CD4-positive, alpha-beta memory T cell (primary cell): ENCODE measurements around the gene ORAI1. TPM values are rescaled to one million over a fixed set of nuclear protein-coding genes. Genes with fewer than 3 reads are reported as not detected.
"Not testable (repeated sequence)": the region's sequence is repeated elsewhere in the genome, so short reads cannot be mapped to it uniquely, and the experiment has no call there.

ENCODE experiments used
- CTCF ChIA-PET: fragments of 350-600 bp; sonication (Branson Sonifier 250); formaldehyde crosslinking; loops from one replicate; lab custom pipeline; 2021; ENCODE audit warnings: inconsistent platforms; ENCODE audit not compliant: partially characterized antibody; lab: Charles Lee
- POLR2A ChIA-PET: fragments of 350-600 bp; sonication (Branson Sonifier 250); formaldehyde crosslinking; loops from one replicate; lab custom pipeline; 2021; ENCODE audit not compliant: partially characterized antibody; lab: Charles Lee
- DNase-seq, 5 donors: peaks; one replicate each; pipeline versions ENCODE4 v3.0.0 to v3.0.0-alpha.2; 2020 to 2022; ENCODE audit warnings: mixed read lengths in 1 of 5
- H3K27ac ChIP-seq: one replicate; pipeline ENCODE4 v1.7.0; 2013; ENCODE audit warnings: low read depth, low read length
- H3K27me3 ChIP-seq: 2 replicates; pipeline ENCODE4 v1.7.0; 2013; ENCODE audit warnings: mild to moderate bottlenecking, low read length, moderate library complexity; ENCODE audit not compliant: insufficient read depth
- H3K36me3 ChIP-seq: 2 replicates; pipeline ENCODE4 v1.7.0; 2013; ENCODE audit warnings: mild to moderate bottlenecking, low read length, moderate library complexity; ENCODE audit not compliant: insufficient read depth
- H3K4me1 ChIP-seq: 2 replicates; pipeline ENCODE4 v1.7.0; 2013; ENCODE audit warnings: mild to moderate bottlenecking, low read length, moderate library complexity; ENCODE audit not compliant: insufficient read depth
- H3K4me3 ChIP-seq, 2 donors: one replicate each; pipeline ENCODE4 v1.7.0; 2013; ENCODE audit warnings: low read length in 2 of 2, mild to moderate bottlenecking in 1 of 2
- H3K9me3 ChIP-seq, 2 donors: one replicate each; pipeline ENCODE4 v1.7.0; 2013; ENCODE audit warnings: low read length in 2 of 2, control low read depth in 1 of 2; ENCODE audit not compliant: control insufficient read depth in 1 of 2
- H3K27ac Mint-ChIP-seq, 7 donors: one replicate each; pipeline ENCODE4 v1.8.0; 2020 to 2021; ENCODE audit warnings: mixed read lengths in 7 of 7, mild to moderate bottlenecking in 6 of 7, inconsistent platforms in 3 of 7, moderate library complexity in 3 of 7
- H3K27me3 Mint-ChIP-seq, 2 donors: one replicate each; pipeline ENCODE4 v1.8.0; 2020 to 2021; ENCODE audit warnings: mixed read lengths in 2 of 2
- H3K36me3 Mint-ChIP-seq, 2 donors: one replicate each; pipeline ENCODE4 v1.8.0; 2020 to 2021; ENCODE audit warnings: mixed read lengths in 2 of 2, inconsistent platforms in 1 of 2, mild to moderate bottlenecking in 1 of 2
- H3K4me1 Mint-ChIP-seq, 4 donors: one replicate each; pipeline ENCODE4 v1.8.0; 2020 to 2021; ENCODE audit warnings: mixed read lengths in 4 of 4, mild to moderate bottlenecking in 1 of 4
- H3K4me3 Mint-ChIP-seq, 8 donors: one replicate each; pipeline ENCODE4 v1.8.0; 2020 to 2021; ENCODE audit warnings: mixed read lengths in 8 of 8, mild to moderate bottlenecking in 7 of 8, moderate library complexity in 6 of 8, inconsistent platforms in 3 of 8
- H3K9me3 Mint-ChIP-seq, 8 donors: one replicate each; pipeline ENCODE4 v1.8.0; 2020 to 2021; ENCODE audit warnings: mixed read lengths in 8 of 8, mild to moderate bottlenecking in 5 of 8, inconsistent platforms in 3 of 8, moderate library complexity in 1 of 8
- intact Hi-C: fragments of 100-400 bp; cut with micrococcal nuclease; formaldehyde crosslinking; loops from one replicate; pipeline ENCODE4 v1.15.1; 2023
- polyA plus RNA-seq, 2 donors: library from polyadenylated mRNA; unstranded; fragments of 300-500 nt; fragmentation: Illumina TruSeq; gene quantifications; one replicate each; pipeline ENCODE4 v1.2.3, GENCODE V29; 2021
- total RNA-seq, 2 experiments: library from RNA; stranded (reverse); gene quantifications; one replicate each; pipeline ENCODE4 v1.2.3, GENCODE V29; 2021

Gene ORAI1
- total and polyA plus RNA-seq, 4 experiments from 2014 or later = 48.8 to 235 (median 119) TPM

DNA sequence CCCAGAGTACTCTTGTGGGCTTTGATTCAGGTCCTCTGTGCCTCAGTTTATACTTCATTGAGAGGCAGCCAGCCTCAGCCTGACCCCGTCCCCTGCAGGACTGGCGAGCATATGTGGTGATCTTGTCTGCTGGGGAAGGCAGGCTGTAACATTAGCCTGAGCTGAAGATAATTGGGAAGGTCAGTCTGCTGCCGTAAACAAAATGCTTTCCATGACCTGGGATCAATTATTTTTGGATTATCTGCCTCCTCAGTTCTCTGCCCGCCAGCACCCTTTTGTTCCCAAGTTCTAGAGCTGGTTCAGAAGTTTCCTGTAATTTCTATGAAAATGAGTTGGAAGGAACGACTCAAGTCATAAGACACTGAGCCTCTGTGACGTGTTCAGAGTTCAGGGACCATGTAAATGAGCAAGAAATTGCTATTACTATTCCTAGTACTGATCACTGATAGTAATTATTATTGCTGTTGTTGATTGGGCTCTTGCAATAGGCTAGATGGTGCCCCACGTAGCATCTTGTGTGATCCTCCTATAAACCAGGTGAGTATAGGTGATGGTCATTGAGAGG lies 4.5 kb downstream of the ORAI1 start:
- no peaks in the 10 kb centered on the region for H3K9me3 ChIP-seq
- Mint-ChIP-seq H3K27me3 (peaks cover 0 to 2% of the 10 kb centered on the region in 2 donors), H3K27ac (peak overlapping the region; percentile 33 to 100 (median 95)), H3K4me1 (peaks cover 42 to 82% (median 60%) of the 10 kb centered on the region in 4 donors), H3K9me3 (no peaks in the 10 kb centered on the region), H3K36me3 (peaks cover 10 to 54% of the 10 kb centered on the region in 2 donors), H3K4me3 (peak overlapping the region; percentile 52 to 97 (median 88))
- H3K27me3 ChIP-seq = no peaks in the 10 kb centered on the region
- H3K36me3 ChIP-seq = peaks cover 10% of the 10 kb centered on the region
- H3K27ac ChIP-seq = peak overlapping the region; percentile 97
- peaks cover 72% of the 10 kb centered on the region for H3K4me1 ChIP-seq
- DNase-seq = no peak
- no peak overlapping the region for H3K4me3 ChIP-seq
- ChIA-PET POLR2A (interaction anchor here (0.6 to 9.6 kb wide), 6 partner anchors 11 to 140 kb away, joined by 3 to 305 read pairs (median 67); partner anchors contain the start of genes KDM2B and MORN3), CTCF (interaction anchor here (1.5 to 12.3 kb wide), 4 partner anchors 34 to 74 kb away, joined by 4 to 230 read pairs (median 116); partner anchors contain the start of gene MORN3)
- intact Hi-C loops = no loop called here

DNA sequence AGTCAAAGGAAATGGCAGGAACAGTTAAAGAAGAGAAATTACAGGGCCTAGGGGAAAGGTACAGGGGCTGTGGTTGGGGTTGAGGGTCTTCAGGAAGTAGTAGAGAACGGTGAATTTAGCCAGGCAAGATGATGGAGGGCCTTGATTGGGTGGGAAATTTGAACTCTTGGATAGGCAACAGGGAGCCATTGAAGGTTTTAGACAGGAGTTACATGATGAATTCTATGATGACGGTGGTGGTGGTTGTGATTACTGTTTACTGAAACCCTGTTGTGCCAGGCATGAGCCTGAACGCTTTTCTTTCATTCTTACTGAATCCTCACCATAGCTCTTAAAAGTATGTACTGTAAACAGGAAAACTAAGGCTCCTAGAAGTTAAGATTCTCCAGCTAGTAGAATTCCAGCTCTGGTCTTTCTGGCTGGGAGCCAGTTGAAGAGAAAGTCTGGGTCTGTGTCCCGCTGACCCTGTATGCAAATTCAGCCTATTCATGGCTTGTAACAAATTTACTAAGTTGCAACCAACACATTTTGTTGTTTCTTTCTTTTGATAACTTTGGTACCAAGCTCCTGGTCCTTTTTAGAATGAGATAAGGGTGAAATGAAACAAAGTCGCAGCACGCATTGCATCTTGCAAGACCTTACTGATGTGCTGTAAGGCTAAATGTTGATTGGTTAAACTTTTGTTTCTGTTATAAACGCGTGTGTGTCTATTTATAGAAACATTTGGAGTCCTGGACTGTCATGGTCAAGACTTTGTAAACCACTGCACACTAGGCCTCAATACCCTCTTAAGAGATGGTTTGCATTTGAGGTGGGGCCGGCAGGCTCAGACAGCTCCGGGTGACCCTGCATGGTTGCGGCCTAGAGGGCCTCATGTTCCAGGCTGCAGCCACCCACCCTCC lies 6.0 kb downstream of the ORAI1 start:
- CTCF ChIA-PET = interaction anchor here (9.5 kb wide), 1 partner anchor 38 kb away, joined by 169 read pairs; the partner anchor contains the start of gene MORN3
- no peaks in the 10 kb centered on the region for H3K9me3 ChIP-seq
- intact Hi-C loops = no loop called here
- peaks cover 10% of the 10 kb centered on the region for H3K36me3 ChIP-seq
- H3K4me1 ChIP-seq = peaks cover 85% of the 10 kb centered on the region
- Mint-ChIP-seq H3K27me3 (peaks cover 0 to under 1% of the 10 kb centered on the region in 2 donors), H3K36me3 (peaks cover 10 to 54% of the 10 kb centered on the region in 2 donors), H3K9me3 (no peaks in the 10 kb centered on the region), H3K27ac (peak overlapping the region; percentile 54 to 100 (median 86)), H3K4me3 (peak overlapping the region in 7 of 8 donors; percentile 33 to 97 (median 76)), H3K4me1 (peaks cover 48 to 88% (median 67%) of the 10 kb centered on the region in 4 donors)
- no peak overlapping the region for H3K4me3 ChIP-seq
- H3K27ac ChIP-seq = peak overlapping the region; percentile 37
- H3K27me3 ChIP-seq = no peaks in the 10 kb centered on the region
- DNase-seq = no peak
- POLR2A ChIA-PET = interaction anchor here (1.2 to 9.6 kb wide), 7 partner anchors 9 to 162 kb away, joined by 3 to 305 read pairs (median 5); partner anchors contain the start of genes KDM2B and MORN3

DNA sequence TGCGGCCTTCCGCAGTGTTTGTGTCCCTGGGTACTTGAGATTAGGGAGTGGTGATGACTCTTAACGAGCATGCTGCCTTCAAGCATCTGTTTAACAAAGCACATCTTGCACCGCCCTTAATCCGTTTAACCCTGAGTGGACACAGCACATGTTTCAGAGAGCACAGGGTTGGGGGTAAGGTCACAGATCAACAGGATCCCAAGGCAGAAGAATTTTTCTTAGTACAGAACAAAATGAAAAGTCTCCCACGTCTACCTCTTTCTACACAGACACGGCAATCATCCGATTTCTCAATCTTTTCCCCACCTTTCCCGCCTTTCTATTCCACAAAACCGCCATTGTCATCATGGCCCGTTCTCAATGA lies 7.5 kb downstream of the ORAI1 start:
- H3K27ac Mint-ChIP-seq, intact Hi-C loops, H3K27me3 ChIP-seq, H3K27ac ChIP-seq, H3K36me3 ChIP-seq, H3K9me3 Mint-ChIP-seq, H3K27me3 Mint-ChIP-seq, H3K4me3 Mint-ChIP-seq, DNase-seq, H3K4me3 ChIP-seq, H3K9me3 ChIP-seq: not testable (repeated sequence)
- ChIA-PET POLR2A (interaction anchor here (1.6 to 9.6 kb wide), 3 partner anchors 25 to 53 kb away, joined by 5 to 305 read pairs (median 216); partner anchors contain the start of genes KDM2B and MORN3), CTCF (interaction anchor here (0.8 to 9.5 kb wide), 2 partner anchors 37 to 48 kb away, joined by 4 to 169 read pairs; partner anchors contain the start of gene MORN3)
- H3K4me1 Mint-ChIP-seq = peaks cover 55 to 85% (median 71%) of the 10 kb centered on the region in 4 donors
- H3K36me3 Mint-ChIP-seq = peaks cover 10 to 48% of the 10 kb centered on the region in 2 donors
- H3K4me1 ChIP-seq = peaks cover 91% of the 10 kb centered on the region

DNA sequence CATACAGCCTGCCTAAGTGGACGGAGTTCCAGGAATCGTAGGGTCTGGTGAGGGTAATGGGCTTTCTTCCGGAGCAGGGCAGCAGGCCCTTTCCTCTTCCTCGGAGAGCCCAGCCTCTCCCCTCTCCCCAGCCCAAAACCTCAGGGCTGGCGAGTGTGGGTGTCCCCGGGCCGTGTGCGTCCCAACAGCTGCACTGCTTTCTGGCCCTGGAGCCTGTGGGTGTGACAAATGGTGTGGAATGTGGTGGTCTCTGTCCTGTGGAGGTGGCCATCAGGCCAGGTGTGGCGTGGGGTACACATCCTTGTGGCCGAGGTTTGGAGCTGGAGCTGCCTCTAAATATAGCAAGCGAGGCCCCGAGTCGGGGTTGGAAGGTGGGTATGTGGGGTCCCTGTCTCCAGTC lies 8.5 kb downstream of the ORAI1 start:
- Histone ChIP-seq H3K27ac (no peak overlapping the region), H3K36me3 (peaks cover 10% of the 10 kb centered on the region), H3K27me3 (no peaks in the 10 kb centered on the region), H3K9me3 (no peaks in the 10 kb centered on the region), H3K4me3 (no peak overlapping the region), H3K4me1 (peaks cover 84% of the 10 kb centered on the region)
- Mint-ChIP-seq H3K9me3 (no peaks in the 10 kb centered on the region), H3K4me3 (peak overlapping the region in 5 of 8 donors; percentile 25 to 73 (median 62)), H3K36me3 (peaks cover 10 to 41% of the 10 kb centered on the region in 2 donors), H3K27me3 (no peaks in the 10 kb centered on the region), H3K27ac (peak overlapping the region; percentile 70 to 90 (median 89)), H3K4me1 (peaks cover 47 to 75% (median 63%) of the 10 kb centered on the region in 4 donors)
- ChIA-PET CTCF (interaction anchor here (1.2 to 4.6 kb wide), 7 partner anchors 8 to 159 kb away, joined by 3 to 63 read pairs (median 8); partner anchors contain the start of genes MORN3 and ORAI1), POLR2A (interaction anchor here (0.8 to 5.4 kb wide), 10 partner anchors 7 to 55 kb away, joined by 3 to 97 read pairs (median 4); partner anchors contain the start of genes KDM2B and ORAI1)
- no peak for DNase-seq
- intact Hi-C loops = no loop called here

DNA sequence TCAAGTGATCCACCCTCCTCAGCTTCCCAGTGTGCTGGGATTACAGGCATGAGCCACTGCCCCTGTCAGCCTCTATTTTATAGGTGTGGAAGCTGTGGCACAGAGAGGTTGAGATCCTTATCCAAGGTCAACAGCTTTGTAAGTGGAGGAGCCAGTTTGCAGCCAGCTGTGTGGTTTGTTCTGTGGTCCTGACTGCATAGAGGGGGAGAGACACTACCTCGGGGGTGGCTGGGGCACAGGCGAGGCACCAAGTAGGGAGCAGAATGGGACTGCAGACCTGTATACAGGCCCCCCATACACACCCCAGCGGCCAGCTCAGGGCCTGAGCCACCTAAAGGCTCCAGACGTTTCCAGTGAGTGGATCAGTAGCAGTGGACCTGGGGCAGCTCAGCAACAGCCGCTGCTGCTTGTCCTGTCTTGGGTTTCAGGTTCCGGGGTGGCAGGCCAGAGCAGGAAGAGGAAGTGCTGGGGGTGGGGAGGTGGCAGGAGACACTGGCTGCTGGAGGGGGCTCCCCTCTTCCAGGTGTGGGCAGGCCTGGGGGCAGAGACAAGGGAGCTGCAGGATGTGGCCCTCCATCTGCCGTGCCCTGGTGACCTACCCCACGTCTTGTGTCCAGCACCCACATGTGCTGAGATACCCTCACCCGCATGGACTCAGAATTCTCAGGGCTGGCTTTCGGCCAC lies 11.0 kb downstream of the ORAI1 start:
- ChIA-PET POLR2A (interaction anchor here (0.6 to 5.4 kb wide), 16 partner anchors 9 to 157 kb away, joined by 3 to 97 read pairs (median 4); partner anchors contain the start of genes KDM2B, MORN3 and ORAI1), CTCF (interaction anchor here (0.9 to 4.6 kb wide), 8 partner anchors 10 to 85 kb away, joined by 3 to 63 read pairs (median 4); partner anchors contain the start of genes MORN3 and ORAI1)
- peak overlapping the region; percentile 13 to 84 (median 68) for H3K4me3 Mint-ChIP-seq
- peak overlapping the region; percentile 89 to 93 (median 90) for H3K27ac Mint-ChIP-seq
- peak; percentile 36 to 64 (median 49) for DNase-seq
- peaks cover 31 to 59% (median 44%) of the 10 kb centered on the region in 4 donors for H3K4me1 Mint-ChIP-seq
- intact Hi-C loops = loop anchor here (1.0 kb wide), 1 partner anchor 10 kb away; no protein-coding TSS in a partner anchor
- H3K27ac ChIP-seq = peak overlapping the region; percentile 59
- H3K9me3 Mint-ChIP-seq = no peaks in the 10 kb centered on the region
- H3K27me3 Mint-ChIP-seq = no peaks in the 10 kb centered on the region
- H3K4me1 ChIP-seq = peaks cover 58% of the 10 kb centered on the region
- peaks cover 21% of the 10 kb centered on the region for H3K36me3 ChIP-seq
- H3K36me3 Mint-ChIP-seq = peaks cover 11 to 46% of the 10 kb centered on the region in 2 donors
- H3K4me3 ChIP-seq = peak overlapping the region in 1 of 2 donors; percentile 23
- no peaks in the 10 kb centered on the region for H3K27me3 ChIP-seq
- no peaks in the 10 kb centered on the region for H3K9me3 ChIP-seq
